ES-I3 (cell line): ENCODE data around the gene LY9.

ENCODE experiments used
- H3K36me3 ChIP-seq: 2 replicates; pipeline ENCODE4 v1.6.1; 2013; ENCODE audit warnings: mild to moderate bottlenecking, low read length, control low read depth, moderate library complexity; ENCODE audit not compliant: insufficient read depth
- H3K4me1 ChIP-seq: 2 replicates; pipeline ENCODE4 v1.6.1; 2013; ENCODE audit warnings: mild to moderate bottlenecking, control low read depth, low read length; ENCODE audit not compliant: insufficient read depth
- H3K9ac ChIP-seq: 2 replicates; pipeline ENCODE4 v1.6.1; 2013; ENCODE audit warnings: low read depth, mild to moderate bottlenecking, low read length, moderate library complexity
- H3K9me3 ChIP-seq: 2 replicates; pipeline ENCODE4 v1.6.1; 2013; ENCODE audit warnings: mild to moderate bottlenecking, low read length, moderate library complexity; ENCODE audit not compliant: control insufficient read depth, insufficient read depth

Gene LY9

DNA sequence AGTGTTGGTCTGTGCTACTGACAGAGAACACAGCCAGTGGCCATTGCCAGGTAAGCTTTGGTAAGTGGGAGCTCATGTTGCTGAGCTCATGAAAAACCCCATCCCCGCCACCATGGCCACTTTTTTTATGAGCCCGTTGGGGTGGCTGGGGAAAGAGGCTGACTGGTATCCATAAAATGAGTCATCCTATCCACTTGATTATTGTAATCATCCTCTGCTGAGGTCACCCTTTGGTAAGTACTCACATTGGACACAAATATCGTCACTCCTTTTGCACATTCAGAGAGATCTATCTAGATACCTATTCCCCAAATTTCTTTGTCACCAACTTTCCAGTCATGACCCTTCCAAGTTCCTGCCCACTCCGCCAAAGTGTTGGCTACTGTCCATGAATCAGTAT lies 34.9 kb upstream of the LY9 start:
- H3K9me3 ChIP-seq = no peaks in the 10 kb centered on the region
- no peaks in the 10 kb centered on the region for H3K36me3 ChIP-seq
- H3K9ac ChIP-seq = no peak overlapping the region
- no peaks in the 10 kb centered on the region for H3K4me1 ChIP-seq

DNA sequence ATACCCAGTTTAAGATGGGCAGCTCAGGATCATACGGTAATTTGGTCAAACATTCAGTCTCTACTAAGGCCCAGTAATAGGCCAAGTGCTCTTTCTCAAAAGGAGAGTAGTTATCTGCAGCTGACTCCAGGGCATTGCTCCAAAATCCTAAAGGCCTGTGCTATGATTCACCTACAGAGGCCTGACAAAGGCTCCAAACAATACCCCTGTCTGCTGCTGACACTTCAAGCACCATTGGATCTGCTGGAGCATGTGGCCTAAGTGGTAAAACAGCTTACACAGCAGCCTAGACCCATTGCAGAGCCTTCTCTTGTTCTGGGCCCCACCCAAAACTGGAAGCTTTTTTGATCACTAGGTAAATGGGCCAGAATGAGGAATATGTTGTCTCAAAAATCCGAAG lies 34.1 kb upstream of the LY9 start:
- Histone ChIP-seq H3K36me3 (no peaks in the 10 kb centered on the region), H3K4me1 (no peaks in the 10 kb centered on the region), H3K9ac (no peak overlapping the region), H3K9me3 (no peaks in the 10 kb centered on the region)

DNA sequence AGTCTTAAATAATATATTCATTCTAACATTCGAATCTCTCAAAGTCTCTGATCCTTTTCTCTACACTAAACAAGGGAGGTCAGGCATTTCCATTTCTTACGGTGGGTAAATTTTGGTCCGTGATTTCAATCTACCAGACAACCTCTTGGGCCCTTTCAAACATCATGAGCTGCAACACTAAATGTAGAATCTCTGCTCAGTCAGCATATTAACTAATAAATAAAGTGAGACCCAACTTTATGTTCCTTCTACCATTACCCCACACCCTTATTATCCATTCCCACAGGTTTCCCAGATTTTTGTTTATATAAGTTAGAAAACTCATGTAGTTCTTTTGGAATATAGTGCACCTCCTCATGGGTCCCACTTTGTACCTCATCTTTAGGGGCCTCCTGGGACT lies 32.0 kb upstream of the LY9 start:
- Histone ChIP-seq H3K36me3 (no peaks in the 10 kb centered on the region), H3K9me3 (no peaks in the 10 kb centered on the region)

DNA sequence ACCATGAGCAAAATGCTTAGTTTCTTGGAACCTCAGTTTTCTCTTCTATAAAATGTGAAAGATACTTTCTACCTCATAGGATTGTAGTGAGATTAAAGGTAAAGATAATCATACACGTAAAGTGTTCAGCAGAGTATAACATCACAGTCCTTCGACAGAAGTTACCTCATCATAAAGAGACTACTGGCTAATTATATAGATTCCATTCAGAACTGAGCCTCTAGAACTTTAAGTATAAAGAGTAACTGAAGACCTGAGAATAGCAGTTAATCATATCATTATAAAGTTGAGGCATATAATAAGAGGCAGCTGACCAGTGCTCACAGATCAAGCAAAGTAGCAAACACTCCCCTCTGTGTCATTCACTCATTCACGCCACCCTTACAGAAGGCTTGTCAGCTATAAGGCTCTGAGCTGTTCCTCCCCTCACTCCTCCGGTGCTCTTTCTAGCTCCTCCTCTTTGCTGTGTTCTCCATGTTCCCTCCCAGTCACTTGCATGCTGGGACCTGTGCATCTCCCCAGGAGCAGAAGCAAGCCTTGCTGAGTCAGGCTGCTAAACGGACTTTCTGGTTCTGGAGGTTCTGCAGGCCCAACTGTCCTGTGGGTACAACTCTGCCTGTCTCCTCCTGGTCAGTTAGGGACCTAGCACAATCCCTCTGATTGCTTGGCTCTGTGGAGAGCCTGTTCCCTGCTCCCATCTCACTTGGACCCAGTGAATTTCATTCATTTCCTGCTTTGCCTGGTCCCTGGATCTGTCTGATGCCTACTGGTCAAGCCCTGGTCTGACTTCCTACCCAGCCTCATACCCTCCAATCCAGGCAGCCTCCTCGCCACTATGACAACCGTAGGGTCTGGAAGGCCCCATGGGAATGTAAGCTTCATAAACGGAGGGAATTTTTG lies 28.3 kb upstream of the LY9 start:
- Histone ChIP-seq H3K4me1 (peaks cover 5% of the 10 kb centered on the region; the same call in 1 of the 2 replicates), H3K9ac (no peak overlapping the region), H3K9me3 (no peaks in the 10 kb centered on the region), H3K36me3 (no peaks in the 10 kb centered on the region)

More for the DNA sequence above, 32.0 kb upstream of the LY9 start:
- H3K4me1 ChIP-seq = peaks cover 5% of the 10 kb centered on the region; the same call in 1 of the 2 replicates
- H3K9ac ChIP-seq = no peak overlapping the region

DNA sequence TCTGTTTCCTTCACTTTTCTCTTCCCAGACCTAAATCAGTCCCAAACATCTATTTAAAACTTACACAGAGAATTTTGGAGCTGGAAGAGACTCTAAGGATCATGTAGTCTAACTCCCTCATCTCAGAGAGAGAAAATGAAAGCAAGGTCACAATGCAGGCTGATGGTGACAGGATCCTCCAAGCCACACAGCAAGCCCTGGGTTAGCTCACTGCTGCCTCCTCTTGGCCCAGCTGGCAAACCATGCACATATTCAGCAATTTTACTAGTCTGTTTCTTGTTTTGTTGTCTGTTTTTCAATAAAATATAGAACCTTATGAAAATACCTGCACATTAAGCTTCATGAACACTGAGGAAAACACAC lies 27.7 kb upstream of the LY9 start:
- H3K9ac ChIP-seq = no peak overlapping the region
- no peaks in the 10 kb centered on the region for H3K36me3 ChIP-seq
- peaks cover 5% of the 10 kb centered on the region; the same call in 1 of the 2 replicates for H3K4me1 ChIP-seq
- H3K9me3 ChIP-seq = no peaks in the 10 kb centered on the region

DNA sequence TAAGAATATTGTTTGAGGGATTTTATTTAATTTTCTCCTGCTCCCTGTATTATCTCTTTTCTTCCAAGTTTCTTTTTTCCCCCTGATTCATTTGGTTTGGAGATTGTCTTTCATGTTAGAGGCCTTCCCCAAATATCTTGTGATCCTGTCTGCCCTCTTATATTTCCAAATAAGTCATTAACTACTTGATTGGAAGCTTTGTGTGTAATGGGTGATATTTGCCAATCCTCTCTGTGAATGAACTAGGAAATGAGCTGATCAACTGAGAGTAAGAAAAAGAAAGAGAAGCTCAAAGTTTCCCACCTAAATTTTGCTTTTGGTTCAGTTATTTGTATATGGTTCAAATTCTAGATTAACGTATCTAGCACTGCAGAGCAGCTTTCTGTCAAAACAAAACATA lies 23.6 kb upstream of the LY9 start:
- Histone ChIP-seq H3K4me1 (peaks cover 9% of the 10 kb centered on the region; the same call in 1 of the 2 replicates), H3K9ac (no peak overlapping the region), H3K9me3 (no peaks in the 10 kb centered on the region), H3K36me3 (no peaks in the 10 kb centered on the region)

DNA sequence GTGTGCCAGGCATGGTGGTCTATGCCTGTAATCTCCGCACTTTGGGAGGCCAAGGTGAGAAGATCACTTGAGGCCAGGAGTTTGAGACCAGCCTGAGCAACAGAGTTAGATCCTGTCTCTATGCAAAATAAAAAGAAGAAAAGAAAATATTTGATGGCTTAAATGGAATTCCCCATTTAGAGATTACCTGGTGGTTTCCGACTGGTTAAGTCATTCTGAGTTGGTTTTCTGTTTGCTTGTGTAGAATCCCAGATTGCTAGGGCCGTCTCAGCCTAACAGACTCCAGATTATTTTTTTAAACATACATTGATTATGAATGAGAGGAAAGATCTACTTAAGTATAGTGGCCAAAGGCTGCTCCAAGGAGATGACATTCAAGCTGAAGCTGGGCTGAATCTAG lies 22.9 kb upstream of the LY9 start:
- no peak overlapping the region for H3K9ac ChIP-seq
- no peaks in the 10 kb centered on the region for H3K36me3 ChIP-seq
- H3K9me3 ChIP-seq = no peaks in the 10 kb centered on the region
- peaks cover 5% of the 10 kb centered on the region; the same call in 1 of the 2 replicates for H3K4me1 ChIP-seq

DNA sequence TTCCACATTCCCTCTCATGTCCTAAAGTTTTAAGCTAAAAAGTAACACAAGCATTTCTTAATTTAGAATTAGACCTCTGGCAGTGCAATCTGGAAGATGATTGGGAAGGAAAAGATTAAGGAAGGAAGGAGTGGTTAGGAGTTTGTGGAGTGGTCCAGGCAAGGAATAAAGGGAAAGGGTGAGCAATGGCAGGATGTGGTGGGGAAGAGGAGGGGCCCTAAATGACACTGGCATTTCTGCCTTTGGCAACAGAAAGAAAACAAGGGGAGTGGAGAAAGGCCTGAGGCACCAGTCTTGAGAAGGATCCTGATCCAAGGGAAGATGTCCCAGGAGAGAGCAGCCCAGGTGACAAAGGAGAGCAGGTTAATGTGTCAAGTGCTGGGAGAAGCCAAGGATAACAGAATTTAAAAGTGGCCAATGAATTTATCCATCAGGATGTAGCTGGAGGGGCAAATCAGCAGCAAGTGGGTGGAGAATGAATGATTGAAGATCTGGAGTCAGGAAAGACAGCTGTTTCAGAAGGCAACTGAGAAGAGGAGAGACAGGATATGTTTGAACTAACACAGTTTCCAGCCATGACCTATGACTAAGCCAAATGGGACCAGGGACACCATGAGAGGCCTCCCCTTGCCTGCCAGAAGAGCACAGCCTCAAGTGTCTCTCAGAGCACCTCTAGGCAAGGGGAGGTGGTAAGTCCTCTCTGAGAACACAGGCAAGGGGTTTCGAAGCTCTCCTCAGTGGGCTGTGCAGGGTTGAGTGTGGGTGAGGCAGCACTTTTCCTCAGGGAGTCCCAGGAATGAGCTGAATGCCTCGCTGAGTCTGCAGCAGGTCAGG lies 20.9 kb upstream of the LY9 start:
- Histone ChIP-seq H3K4me1 (peaks cover 5% of the 10 kb centered on the region; the same call in 1 of the 2 replicates), H3K36me3 (no peaks in the 10 kb centered on the region), H3K9ac (no peak overlapping the region), H3K9me3 (no peaks in the 10 kb centered on the region; the same call in 1 of the 2 replicates)

DNA sequence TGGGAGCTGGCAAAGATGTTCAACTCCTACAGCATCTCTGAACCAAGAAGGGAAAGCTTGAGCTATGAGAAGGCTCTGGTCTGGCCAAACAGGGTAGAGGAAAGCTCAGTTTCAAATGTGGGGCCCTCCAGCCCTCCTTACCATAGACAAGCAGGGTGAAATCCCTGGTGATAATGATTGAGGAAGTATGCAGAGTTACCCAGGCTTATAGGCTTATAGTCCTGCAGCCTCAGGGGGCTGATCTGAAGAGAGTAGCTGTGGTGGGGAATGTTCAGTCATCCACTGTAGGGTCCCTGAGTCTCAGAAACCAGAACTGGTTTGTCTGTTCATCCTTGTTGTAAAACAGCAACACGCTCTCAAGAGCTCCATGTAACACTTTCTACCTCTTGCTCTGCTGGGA lies 19.8 kb upstream of the LY9 start:
- Histone ChIP-seq H3K36me3 (no peaks in the 10 kb centered on the region), H3K9ac (no peak overlapping the region), H3K9me3 (no peaks in the 10 kb centered on the region; the same call in 1 of the 2 replicates), H3K4me1 (peaks cover 5% of the 10 kb centered on the region; the same call in 1 of the 2 replicates)

DNA sequence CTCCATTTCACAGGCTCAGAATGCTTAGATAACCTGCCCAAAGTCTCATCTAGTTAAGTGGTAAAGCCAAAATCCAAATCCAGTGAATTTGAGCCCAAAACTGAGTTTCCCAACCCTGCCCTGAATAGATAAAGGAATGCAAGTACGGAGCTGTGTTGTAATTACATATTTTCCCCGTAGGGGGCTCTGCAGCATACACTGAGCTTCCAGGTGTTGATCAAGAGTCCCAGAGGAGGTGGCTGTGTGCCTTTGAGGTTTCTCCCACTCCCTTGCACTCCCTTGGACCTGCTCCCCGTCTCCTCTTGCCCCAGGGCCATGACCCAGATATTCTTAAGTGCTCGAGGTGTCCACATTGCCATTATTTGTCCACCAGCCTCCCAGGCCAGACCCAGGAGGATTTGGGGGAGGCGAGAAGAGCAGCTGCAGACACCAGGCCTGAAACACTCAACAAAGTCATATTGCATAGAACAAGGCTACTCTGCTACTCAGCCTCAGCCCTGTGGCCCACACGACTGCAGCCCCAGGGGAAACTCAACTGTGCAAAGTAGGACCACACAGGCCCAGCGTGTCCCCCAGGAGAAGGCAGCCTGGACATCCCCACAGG lies 18.4 kb upstream of the LY9 start:
- Histone ChIP-seq H3K36me3 (no peaks in the 10 kb centered on the region), H3K9ac (no peak overlapping the region), H3K4me1 (peaks cover 5% of the 10 kb centered on the region; the same call in 1 of the 2 replicates), H3K9me3 (no peaks in the 10 kb centered on the region; the same call in 1 of the 2 replicates)

DNA sequence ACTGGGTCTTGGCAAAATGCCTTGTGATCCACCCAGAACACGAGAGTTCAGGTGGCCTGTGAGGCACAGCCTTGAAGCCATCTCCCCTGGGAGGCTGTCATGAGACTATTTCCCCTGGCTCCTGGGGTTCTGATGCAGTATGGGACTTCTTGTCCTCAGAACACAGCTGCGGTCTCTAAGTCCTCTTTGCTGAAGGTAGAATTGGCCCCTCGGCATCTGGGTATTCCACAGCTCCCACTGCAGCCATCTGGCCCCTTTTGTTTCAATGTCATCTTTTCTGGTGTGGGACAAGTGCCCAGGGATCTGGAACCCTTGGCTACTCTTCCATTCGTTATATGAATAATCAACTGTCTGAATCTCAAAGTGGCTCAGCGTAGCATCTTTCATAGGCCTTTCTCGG lies 17.0 kb upstream of the LY9 start:
- H3K4me1 ChIP-seq = no peaks in the 10 kb centered on the region
- H3K36me3 ChIP-seq = no peaks in the 10 kb centered on the region
- H3K9me3 ChIP-seq = no peaks in the 10 kb centered on the region; the same call in 1 of the 2 replicates
- H3K9ac ChIP-seq = no peak overlapping the region

DNA sequence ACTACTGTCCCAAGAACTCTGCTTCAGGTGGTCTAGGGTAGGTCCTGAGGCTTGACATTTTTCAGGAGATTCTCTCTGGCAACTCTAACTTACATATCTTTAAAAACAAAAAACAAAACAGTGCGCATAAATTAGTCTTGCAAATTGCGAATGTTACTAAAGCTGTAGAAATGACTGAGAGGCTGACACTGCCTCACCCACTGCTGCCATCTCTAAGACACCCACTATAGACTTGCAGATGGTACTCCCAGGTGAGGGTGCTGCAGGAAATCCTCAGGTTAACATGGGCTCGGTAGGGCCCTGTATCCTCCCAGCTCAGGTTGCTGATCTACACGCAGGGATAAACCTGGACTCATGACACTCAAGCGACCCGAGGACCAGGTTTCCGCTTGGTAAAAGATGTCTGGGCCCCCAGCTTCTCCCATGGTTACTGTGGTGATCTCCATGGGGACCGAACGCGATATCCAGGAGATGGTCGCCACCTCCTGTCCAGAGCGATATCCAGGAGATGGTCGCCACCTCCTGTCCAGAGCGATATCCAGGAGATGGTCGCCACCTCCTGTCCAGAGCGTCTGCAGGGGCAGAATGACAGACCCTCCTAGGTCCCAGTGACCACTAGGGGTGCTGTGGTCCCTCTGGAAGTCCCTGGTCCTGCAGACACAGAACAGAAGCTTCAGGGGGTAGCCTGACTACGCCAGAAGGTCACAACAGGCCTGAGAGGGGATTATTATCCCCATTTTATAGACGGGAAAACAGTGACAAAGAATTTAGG lies 16.2 kb upstream of the LY9 start:
- Histone ChIP-seq H3K4me1 (no peaks in the 10 kb centered on the region), H3K36me3 (no peaks in the 10 kb centered on the region), H3K9ac (no peak overlapping the region), H3K9me3 (no peaks in the 10 kb centered on the region; the same call in 1 of the 2 replicates)

DNA sequence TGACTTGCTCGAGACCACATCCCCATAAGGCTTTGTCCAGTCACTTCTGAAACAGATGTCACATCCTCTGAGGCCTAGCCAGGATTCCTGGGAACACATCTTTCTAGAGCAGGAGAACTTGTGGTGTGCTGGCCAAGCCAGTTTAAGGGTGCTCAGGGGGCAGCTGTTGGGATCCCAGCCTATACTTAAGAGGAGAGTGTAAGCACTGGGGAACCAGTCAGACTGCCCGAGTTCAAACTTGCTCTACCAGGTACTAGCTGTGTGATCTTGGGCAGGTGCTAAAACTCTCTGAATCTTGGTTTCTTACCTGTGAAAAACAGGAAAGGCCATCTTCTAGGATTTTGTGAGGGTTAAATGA lies 15.6 kb upstream of the LY9 start:
- H3K9me3 ChIP-seq = no peaks in the 10 kb centered on the region; the same call in 1 of the 2 replicates
- no peaks in the 10 kb centered on the region for H3K4me1 ChIP-seq
- no peaks in the 10 kb centered on the region for H3K36me3 ChIP-seq
- H3K9ac ChIP-seq = no peak overlapping the region
